Spleen (tissue), 7 donors: Measurements from ENCODE around the gene CD34.

Experiments used
- POLR2A ChIP-seq, 3 donors: fragments of 450-650 bp; IDR thresholded peaks; one replicate each; pipeline ENCODE4 v1.5.1; 2017; ENCODE audit warnings: antibody characterized with exemption in 3 of 3, mild to moderate bottlenecking in 1 of 3
- TF ChIP-seq, protein P1 (sequence below), 11 experiments: fragments of 200-600 bp in 7 of 11; fragments of 450-650 bp in 4 of 11; sonication (generic) in 4 of 11; IDR thresholded peaks in 8 of 11; conservative IDR thresholded peaks in 3 of 11; 1 replicate in 7 of 11; 2 replicates in 4 of 11; pipeline versions ENCODE4 v1.4.0 to v1.8.0; 2016 to 2021; ENCODE audit warnings: antibody characterized with exemption in 11 of 11, inconsistent platforms in 4 of 11, mild to moderate bottlenecking in 1 of 11
- donor health status: DM: no; HTN: no; CAD: no; lungs with moderate emphysema.
- donor health status: DM: no; HTN: no; CAD: no.
- donor health status: DM: no; HTN: no; CAD: no.

DNA sequence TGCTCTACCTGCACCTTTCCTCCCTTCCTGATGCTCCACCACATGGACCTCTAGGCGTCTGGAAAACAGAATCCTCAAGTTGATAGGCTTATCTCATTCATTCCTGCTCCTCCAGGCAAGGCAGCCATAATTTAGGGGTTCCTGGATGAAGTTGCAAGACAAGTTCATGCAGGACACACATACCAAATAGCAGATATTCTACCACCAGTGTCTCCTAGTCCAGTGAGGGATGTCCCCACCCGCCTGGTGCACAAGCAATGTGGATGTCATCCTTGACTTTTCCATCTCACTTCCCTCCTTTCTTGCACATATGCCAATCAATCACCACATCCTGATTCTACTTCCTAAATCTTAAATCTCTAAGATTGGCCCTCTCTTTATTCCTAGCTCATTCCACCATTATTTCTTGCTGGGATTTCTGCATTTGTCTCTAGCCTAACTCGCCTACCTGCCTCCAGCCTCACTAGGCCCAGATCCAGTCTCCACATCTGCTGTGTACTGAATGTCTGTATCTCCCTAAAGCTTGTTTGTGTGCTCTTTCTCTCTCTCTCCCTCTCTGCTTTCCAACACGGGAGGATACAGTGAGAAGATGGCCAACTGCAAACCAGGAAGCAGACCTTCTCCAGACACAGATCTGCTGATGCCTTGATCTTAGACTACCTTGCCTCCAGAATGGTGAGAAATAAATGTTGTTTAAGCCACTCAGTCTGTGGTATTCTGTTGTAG lies 40.5 kb downstream of the CD34 start:
- no peak for TF ChIP-seq POLR2A (IDR thresholded peaks at IDR 0.05)
- TF ChIP-seq, protein P1, sequence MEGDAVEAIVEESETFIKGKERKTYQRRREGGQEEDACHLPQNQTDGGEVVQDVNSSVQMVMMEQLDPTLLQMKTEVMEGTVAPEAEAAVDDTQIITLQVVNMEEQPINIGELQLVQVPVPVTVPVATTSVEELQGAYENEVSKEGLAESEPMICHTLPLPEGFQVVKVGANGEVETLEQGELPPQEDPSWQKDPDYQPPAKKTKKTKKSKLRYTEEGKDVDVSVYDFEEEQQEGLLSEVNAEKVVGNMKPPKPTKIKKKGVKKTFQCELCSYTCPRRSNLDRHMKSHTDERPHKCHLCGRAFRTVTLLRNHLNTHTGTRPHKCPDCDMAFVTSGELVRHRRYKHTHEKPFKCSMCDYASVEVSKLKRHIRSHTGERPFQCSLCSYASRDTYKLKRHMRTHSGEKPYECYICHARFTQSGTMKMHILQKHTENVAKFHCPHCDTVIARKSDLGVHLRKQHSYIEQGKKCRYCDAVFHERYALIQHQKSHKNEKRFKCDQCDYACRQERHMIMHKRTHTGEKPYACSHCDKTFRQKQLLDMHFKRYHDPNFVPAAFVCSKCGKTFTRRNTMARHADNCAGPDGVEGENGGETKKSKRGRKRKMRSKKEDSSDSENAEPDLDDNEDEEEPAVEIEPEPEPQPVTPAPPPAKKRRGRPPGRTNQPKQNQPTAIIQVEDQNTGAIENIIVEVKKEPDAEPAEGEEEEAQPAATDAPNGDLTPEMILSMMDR (IDR thresholded peaks at IDR 0.05 in 8 of 11, conservative IDR thresholded peaks at IDR 0.05 in 3 of 11) = no peak
